Stimulated activated CD8-positive, alpha-beta memory T cell treated with anti-CD3 and anti-CD28 coated beads, Interleukin-15, amount 100 ng/mL, for 1 hour (primary cell): Measurements from ENCODE around the gene DNAAF5.
"Not testable (repeated sequence)": the region's sequence is repeated elsewhere in the genome, so short reads cannot be mapped to it uniquely, and the experiment has no call there.

Experiments used
- DNase-seq: peaks from one replicate; pipeline ENCODE4 v3.0.0-alpha.2; 2020; ENCODE audit warnings: low read depth

Gene DNAAF5

DNA sequence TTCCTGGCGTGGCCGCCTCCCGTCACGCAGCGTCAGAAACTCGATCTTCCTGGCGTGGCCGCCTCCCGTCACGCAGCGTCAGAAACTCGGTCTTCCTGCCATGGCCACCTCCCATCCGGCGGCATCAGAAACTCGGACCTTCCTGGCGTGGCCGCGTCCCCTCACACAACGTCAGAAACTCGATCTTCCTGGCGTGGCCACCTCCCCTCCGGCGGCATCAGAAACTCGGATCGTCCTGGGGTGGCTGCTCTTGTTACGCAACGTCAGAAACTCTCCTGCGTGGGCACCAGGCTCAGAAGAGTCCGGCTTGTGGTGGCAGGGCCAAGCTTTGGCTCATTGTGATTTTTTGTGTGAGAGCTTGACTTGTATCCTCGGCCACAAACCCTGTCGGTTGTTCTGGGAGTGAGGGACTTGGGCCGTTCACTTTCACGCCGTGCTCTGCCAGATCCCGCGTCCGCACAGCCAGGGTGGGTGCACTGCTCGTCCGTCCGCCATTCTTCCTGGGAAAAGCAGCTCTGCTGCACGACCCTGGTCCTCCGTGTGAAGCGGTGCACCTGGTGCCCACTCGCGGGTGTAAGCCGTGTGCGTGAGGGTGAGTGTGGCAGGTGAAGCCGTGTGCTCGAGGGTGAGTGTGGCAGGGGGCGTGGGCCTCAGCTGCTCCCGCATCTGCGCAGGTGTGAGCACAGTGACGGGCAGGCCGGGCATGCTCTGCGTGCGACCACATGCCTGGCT lies 56.4 kb downstream of the DNAAF5 start:
- no peak for DNase-seq

DNA sequence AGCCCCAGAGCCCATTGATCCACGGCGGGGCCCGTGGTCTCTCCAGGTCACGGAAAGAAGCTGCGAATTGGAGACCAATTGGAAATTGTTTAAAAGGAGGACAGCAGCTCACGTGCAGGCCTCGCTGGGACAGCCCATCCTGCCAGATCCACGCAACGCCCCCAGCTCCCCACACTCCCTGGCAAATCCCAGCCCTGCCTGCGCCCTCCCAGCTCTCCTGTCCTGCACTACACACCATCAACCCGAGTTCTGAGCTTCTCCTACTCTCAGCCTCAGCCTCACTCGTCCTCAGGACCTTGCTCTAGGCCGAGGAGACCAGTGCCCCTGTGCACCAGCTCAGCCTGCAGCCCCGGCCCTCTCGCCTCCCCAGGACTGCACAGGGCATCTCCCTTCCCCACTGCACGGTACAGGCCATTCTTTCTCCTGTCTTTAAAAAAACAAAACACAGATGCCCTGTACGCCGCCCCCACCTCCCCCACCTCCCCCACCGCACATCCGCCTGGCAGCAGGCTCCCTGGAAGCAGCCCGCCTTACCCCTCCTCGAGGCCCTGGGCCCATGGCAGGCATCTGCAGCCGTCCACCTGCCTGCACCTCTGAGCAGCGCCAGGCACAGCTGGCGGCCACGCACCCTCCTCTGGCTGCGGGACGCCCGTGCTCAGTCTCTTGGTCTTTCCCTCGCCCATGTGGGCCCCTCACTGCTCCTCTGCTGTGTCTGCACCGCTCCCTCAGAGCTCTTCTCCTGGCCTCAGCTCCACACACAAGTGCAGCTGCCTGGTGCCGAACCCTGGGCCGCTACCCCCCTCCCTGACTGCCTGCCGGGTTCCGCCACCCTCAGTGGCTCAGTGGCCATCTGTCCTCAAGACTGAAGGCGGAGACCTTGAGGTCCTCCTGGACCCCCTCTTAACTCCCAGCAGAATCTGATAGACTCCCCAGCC lies 57.3 kb downstream of the DNAAF5 start:
- DNase-seq, result no peak

DNA sequence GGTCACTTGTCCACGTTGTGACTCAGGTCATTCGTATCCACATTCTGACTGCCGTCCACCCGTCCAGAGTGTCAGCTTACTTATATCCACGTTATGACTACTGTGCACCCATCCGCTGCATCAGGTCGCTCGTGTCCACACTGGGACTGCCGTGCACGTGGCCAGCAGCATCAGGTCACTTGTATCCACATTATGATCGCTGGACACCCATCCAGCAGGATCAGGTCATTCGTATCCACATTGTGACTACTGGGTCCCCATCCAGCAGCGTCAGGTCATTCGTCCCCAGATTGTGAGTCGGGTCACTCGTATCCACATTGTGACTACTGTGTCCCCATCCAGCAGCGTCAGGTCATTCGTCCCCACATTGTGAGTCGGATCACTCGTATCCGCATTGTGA lies 58.5 kb downstream of the DNAAF5 start:
- no peak for DNase-seq

DNA sequence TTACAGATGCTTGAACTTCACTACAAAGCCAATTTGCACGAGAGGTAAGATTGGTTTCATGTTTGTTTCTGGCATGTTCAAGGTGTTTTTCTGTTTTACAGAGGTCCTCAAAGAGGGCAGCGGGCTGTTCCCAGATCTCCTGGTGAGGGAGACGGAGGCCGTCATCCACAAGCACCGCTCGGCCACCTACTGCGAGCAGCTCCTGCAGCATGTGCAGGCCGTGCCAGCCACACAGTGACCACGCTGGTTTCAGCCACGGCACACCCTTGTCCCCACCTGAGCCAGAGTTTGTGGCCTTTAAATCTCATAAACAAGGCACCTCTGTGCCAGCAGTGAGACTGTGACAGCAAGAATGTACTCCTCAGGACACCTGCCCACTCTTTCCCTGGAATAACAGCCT lies 58.9 kb downstream of the DNAAF5 start:
- no peak for DNase-seq

DNA sequence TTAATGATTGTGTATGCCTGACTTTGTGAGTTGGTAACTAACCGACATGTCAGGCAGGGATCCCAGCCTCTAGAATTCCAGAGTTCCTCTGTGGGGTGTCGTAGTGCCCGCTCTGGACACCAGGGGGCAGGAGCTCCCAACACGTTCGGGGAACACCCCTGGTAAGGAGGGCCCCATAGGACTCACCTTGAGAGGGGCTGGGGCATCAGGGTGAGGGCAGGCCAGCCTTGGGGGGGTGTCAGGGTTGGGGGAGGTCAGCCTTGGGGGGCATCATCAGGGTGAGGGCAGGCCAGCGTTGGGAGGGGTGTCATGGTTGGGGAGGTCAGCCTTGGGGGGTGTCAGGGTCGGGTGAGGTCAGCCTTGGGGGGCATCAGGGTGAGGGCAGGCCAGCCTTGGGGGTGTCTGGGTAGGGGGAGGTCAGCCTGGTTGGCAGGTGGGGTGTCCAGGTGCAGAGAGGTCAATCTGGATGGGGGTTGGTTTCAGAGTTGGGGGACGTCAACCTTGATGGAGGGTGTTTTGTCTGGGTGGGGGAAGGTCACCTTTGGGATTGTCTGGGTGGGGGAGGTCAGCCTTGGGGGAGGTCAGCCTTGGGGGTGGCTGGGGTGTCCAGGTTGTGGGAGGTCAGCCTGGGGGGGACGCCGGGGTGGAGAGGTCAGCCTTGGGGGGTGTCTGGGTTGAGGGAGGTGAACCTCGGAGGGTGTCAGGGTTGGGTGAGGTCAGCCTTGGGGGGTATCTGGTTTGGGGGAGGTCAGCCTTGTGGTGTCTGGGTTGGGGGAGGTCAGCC lies 60.2 kb downstream of the DNAAF5 start:
- DNase-seq, result peak; percentile 64

DNA sequence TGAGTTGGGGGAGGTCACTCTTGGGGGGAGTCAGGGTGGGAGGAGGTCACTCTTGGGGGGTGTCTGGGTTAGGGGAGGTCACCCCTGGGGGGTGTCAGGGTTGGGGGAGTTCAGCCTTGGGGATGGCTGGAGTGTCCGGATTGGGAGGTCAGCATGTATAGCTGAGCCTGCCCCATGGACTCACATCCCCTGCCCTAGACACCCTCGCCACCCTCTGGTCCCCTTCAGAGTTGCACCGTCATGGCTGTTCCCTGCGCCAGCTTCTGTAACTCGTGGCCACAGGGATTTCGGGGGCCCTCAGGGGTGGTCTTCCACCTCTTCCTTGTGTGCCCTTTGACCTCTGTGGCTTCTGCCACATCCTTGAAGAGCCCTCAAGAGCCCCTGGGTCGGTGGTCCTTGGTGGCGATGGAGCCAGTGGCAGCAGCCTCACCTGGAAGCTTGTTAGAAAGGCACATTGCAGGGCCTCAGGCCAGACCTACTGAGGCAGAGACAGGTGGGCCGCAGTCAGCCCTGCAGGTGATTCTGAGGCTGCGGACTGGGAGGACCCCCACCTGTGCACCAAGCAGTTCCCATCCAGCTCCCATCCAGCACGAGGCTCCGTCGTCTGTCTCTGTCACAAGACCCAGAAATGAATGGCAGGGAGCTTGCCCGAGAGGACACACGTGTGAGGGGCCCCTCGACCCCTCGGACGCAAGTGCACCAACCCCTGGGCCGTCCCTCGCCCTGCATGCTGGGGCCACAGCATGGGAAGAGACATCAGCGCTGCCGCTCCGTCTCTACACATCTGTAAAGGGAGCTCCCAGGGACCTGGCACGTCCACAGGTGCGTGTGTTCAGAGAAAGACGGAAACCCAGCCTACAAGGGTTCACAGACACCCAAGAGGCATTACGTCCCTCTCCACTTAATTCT lies 61.1 kb downstream of the DNAAF5 start:
- no peak for DNase-seq

DNA sequence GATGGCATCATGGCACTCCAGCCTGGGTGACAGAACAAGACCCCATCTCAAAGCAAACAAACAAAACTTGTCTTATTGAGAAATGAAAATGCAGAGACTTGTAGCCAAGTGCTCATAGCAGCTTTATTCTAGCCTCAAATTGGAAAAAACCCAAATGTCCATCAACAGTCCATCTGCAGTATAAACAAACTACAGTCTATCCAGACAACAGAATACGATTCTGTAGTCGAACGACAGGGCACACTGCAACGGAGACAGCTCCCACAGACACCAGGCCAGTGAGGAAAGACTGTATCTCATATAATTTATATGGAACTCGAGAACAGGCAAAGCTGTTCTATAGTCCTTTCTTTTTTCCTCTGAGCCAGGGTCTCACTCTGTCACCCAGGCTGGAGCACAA lies 65.0 kb downstream of the DNAAF5 start:
- DNase-seq, result no peak

DNA sequence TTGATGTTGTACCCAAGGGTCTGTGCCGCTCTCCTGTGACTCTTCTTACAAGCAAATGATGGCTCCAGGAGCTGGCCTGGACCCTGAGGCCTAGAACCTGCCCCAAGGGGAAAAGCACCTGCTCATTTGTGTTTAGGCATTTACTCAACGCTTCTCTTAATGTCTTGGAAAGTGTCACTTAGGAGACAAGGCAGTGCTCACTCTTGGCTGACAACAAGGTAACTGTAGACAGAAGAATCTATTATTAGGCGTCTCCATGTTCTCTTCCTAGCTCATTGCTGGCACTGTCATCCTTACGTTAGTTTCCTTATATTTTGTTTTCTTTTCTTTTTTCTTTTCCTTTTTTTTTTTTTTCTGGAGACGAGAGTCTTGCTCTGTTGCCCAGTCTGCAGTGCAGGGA lies 67.7 kb downstream of the DNAAF5 start:
- no peak for DNase-seq

DNA sequence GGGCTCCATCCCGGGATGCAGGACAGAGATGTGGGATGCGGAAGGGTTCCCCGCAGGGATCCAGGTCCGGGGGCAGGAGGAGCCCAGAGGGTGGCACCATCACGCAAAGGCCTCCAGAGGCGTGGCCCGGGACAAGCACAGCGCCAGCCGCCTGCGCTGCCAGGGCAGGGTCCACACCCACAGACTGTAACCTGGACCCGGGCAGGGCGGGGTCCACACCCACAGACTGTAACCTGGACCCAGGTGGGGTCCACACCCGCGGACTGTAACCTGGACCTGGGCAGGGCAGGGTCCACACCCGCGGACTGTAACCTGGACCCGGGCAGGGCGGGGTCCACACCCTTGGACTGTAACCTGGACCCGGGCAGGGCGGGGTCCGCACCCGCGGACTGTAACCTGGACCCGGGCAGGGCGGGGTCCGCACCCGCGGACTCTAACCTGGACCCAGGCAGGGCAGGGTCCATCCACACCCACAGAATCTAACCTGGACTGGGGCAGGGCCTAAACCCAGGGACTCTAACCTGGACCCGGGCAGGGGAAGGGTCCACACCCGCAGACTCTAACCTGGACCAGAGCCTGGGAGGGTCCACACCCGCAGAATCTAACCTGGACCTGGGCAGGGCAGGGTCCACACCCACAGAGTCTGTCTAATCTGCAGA lies 68.3 kb downstream of the DNAAF5 start:
- DNase-seq, result no peak

DNA sequence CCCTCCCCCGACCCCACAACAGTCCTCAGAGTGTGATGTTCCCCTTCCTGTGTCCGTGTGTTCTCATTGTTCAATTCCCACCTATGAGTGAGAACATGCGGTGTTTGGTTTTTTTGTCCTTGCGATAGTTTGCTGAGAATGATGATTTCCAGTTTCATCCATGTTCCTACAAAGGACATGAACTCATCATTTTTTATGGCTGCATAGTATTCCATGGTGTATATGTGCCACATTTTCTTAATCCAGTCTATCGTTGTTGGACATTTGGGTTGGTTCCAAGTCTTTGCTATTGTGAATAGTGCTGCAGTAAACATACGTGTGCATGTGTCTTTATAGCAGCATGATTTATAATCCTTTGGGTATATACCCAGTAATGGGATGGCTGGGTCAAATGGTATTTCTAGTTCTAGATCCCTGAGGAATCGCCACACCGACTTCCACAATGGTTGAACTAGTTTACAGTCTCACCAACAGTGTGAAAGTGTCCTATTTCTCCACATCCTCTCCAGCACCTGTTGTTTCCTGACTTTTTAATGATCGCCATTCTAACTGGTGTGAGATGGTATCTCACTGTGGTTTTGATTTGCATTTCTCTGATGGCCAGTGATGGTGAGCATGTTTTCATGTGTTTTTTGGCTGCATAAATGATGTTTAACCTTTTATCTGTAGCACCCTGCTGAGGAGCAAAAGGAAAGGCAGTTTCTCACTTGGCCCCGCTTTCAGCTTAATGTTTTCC lies 70.1 kb downstream of the DNAAF5 start:
- not testable (repeated sequence) for DNase-seq

DNA sequence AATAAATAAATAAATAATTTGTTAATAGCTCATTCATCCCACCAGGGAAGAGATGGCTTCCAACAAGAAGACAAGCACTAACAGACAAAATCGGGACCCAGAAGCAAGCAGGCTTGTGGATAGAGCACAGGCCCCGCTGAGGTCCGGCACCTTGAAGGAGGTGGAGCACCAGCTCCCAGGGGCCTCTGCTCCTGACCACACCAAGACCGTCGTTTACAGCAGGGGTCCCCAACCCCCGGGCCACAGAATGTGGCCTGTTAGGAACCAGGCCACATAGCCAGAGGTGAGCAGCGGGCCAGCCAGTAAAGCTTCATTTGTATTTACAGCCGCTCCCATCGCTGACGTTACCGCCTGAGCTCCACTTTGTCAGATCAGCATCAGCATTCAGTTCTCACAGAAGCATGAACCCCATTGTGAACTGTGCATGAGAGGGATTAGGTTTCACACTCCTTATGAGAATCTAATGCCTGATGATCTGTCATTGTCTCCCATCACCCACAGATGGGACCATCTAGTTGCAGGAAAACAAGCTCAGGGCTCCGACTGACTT lies 72.5 kb downstream of the DNAAF5 start:
- no peak for DNase-seq

DNA sequence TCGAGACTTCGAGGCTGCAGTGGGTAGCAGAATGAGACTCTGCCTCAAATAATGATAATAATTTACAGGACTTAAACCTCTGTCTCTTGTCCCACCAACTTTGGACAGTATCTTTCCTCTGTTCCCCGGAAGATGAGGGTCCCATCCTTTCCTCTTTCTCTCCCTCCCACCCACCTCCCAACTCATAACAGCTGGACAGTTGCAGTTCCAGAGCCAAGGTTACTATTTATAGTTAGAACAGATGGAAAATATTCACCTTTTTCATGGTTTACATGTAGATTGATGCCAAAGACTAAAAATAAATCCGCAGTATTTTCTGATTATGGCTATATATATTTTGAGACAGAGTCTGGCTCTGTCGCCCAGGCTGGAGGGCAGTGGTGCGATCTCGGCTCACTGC lies 74.2 kb downstream of the DNAAF5 start:
- no peak for DNase-seq

DNA sequence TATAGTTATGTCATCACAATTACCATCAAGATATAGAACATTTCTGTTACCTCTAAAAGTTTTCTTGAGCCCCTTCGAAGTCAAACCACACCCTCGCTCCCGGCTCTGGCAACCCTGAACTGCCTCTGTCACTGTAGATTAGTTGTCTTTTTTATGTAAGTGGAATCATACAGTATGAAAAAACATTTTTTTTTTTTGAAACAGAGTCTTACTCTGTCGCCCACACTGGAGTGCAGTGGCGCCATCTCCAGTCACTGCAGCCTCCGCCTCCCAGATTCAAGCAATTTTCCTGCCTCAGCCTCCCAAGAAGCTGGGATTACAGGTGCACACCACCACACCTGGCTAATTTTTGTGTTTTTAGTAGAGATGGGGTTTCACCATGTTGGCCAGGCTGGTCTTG lies 74.9 kb downstream of the DNAAF5 start:
- not testable (repeated sequence) for DNase-seq

DNA sequence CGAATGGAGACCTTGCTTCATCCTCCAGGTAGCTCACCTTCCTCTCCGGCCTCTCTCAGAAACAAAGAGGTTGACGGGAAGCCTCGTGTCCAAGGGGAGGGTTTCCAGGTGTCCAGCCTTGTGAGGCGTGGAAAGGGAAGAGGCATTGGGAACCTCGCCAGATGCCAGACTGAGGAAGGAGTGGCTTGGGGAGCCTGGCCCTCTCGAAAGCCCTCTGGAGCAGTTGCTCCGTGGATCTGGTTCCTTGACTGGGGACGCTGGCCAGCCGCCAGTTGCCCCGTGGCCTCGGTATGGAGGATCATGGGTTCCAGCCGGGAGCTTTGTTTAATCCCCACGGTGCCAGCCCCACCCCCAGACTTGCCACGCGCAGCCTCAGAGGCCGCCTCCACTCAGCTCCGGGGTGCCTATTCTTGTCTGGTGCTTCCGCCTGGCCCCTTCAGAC lies 75.5 kb downstream of the DNAAF5 start:
- DNase-seq, result no peak

DNA sequence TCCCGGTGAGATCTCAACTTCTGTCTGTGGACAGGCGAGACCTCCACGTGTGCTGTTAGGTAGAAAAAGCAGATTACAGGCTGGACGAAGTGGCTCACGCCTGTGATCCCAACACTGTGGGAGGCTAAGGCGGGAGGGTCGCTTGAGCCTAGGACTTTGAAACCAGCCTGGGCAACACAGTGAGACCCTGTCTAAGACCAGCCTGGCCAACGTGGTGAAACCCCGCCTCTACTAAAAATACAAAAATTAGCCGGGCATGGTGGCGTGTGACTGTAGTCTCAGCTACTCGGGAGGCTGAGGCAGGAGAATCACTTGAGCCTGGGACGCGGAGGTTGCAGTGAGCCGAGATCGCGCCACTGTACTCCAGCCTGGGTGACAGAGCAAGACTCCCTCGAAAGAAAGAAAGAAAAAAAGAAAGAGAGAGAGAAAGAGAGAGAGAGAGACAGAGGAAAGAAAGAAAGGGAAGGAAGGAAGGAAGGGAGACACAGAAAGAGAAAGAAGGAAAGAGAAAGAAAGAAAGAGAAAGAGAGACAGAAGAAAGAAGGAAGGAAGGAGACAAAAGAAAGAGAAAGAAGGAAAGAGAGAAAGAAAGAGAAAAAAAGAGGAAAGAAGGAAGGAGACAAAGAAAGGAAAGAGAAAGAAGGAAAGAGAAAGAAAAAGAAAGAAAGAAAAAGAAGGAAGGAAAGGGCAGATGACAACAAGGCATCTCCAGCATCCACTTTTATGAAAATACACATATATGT lies 76.2 kb downstream of the DNAAF5 start:
- DNase-seq, result no peak

DNA sequence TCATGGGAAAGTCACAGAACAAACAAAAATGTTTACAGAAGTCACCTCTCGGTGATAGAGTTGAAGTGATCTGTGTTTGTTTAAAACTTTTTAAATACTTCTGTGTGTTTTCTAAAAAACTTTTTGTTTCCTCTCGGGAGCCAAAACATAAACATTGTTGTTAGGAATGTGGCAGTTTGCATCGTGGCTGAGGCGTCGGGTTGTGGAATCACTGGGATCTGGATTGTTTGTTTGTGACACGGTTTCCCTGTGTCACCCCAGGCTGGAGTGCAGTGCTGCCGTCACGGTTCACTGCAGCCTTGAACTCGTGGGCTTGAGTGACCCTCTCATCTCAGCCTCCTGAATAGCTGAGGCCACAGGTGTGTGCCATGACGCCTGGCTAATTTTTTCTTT lies 76.7 kb downstream of the DNAAF5 start:
- DNase-seq, result no peak

DNA sequence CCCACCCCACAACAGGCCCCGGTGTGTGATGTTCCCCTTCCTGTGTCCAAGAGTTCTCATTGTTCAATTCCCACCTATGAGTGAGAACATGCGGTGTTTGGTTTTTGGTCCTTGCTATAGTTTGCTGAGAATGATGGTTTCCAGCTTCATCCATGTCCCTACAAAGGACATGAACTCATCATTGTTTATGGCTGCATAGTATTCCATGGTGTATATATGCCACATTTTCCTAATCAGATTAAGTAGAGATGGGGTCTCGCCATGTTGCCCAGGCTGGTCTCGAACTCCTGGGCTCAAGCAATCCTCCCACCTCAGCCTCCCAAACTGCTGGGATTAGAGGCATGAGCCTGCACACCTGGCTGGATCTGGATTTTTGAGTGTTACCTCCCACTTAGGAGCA lies 77.3 kb downstream of the DNAAF5 start:
- DNase-seq, result not testable (repeated sequence)

DNA sequence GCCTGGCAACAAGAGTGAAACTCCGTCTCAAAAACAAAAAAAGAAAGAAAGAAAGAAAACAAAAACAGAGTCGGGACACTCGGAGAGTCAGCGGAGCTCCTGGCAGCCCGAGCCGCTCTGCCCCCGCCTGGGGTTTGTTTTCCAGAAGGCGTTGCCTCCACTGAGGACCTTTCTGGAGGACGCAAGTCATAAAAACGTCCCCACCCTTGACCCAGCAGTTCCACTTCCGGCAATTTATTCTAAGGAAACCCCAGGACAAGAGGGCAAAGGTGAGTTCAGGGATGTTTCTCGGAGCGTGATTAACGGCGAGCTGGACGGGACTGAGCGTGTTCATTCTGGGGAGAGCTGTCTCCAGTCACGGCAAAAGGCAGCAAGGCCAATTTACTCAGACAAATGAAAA lies 78.8 kb downstream of the DNAAF5 start:
- DNase-seq, result no peak
